Measurements from ENCODE around the gene ZNF789. TPM values are rescaled to one million over a fixed set of nuclear protein-coding genes. Genes with fewer than 3 reads are reported as not detected.
A peak's percentile ranks its signal among the peaks of the same experiment; 100 is the strongest.

ZNF789 gene
- total RNA-seq, 1 experiment from 2014 or later = 38.8 TPM

DNA sequence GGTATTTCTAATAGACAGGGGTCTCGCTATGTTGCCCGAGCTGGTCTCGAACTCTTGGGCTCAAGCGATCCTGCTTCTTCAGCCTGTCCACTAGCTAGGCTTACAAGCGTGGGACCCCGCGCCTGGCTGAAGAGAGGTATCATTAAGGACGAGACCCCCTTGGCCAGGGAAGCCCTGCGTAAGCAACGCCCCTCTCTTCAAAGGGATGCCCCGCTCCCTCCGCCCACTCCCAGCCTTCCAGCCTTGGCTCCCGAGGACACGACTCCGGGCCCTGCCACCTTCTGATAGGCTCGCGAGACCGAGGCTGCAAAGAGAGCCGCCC lies 31.6 kb downstream of the ZNF789 start:
- CTCF ChIA-PET = no interaction called here
- H3K9me3 ChIP-seq (ENCODE audit: insufficient read depth, low read depth) = no peaks in the 10 kb centered on the region

DNA sequence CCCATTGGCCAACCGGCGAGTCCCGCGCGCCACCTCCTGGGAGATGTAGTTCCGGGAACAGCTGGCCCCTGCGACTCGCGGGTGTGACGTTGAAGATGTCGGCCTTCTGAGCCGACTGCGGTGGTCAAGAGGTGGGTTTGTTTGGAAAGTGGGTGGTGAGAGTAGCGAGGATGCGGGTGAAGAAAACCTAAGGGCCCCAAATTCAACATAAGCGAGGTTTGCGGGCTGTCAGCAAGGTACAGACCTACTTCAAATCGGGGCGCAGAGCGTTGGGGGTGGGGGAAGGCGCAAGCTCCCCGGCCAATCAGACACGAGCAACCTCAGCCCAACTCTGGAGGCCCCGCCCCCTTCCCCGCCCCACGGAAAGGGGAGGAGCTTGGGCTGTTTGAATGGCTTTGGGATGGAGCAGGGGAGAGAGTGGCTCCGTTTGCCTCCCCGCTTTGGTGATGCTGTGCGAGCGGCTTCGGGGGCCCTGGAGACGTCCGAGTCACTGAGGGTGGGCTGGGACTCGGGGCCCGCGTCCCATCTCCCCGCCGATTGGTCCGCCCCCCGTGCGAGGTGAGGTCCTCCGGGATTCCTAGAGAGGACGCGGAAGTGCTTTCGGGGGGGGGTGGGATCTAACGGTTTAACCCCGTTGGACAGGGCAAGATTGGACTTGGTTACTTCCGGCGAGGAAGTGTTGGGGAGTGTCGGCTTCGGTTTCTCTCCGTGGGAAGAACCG lies 32.1 kb downstream of the ZNF789 start, which contains the start of gene ZKSCAN5:
TSS of gene ZKSCAN5 (plus strand) at position 60 of the 721 bp plus-strand sequence. CDS start 1,383 bp downstream, outside the sequence.
- ChIA-PET POLR2A (ENCODE audit: unreplicated experiment) (interaction anchor here (0.6 to 1.1 kb wide), 11 partner anchors 9 to 1747 kb away, joined by 3 to 11 read pairs (median 4); partner anchors contain the start of gene ZNF655), CTCF (no interaction called here)
- no TSS peak for BruUV-seq (replicated peaks)
- Histone ChIP-seq H3K4me2 (peak within 1 kb of the TSS; percentile 91), H3K4me3 (peak within 1 kb of the TSS; percentile 71), H2AFZ (peak within 1 kb of the TSS; percentile 84), H4K20me1 (ENCODE audit: insufficient read depth) (no peaks in the 10 kb centered on the region), H3K9me2 (ENCODE audit: insufficient read depth) (no peaks in the 10 kb centered on the region), H3K36me3 (ENCODE audit: low read depth) (0 out of 2 replicates have a peak, but pooled peaks cover 3% of the 10 kb centered on the region), H3K9me3 (ENCODE audit: insufficient read depth, low read depth) (no peaks in the 10 kb centered on the region), H3K4me1 (replicated peaks; ENCODE audit: insufficient read depth) (peaks cover 14% of the 10 kb centered on the region), H3K79me2 (ENCODE audit: low read depth) (peaks cover 31% of the 10 kb centered on the region), H3F3A (ENCODE audit: insufficient read depth, low read depth) (0 out of 2 replicates have a peak, but pooled peaks cover 9% of the 10 kb centered on the region), H3K27ac (no peak within 1 kb of the TSS), H3K27me3 (ENCODE audit: insufficient read depth, low read depth) (no peaks in the 10 kb centered on the region)
- intact Hi-C loops (cut with micrococcal nuclease; ENCODE audit: unreplicated experiment) = loop anchor here (1.0 to 2.0 kb wide), 2 partner anchors 32 to 58 kb away; partner anchors contain the start of gene ZNF789
- no peak for TF ChIP-seq EZH2 (IDR thresholded peaks at IDR 0.05; ENCODE audit: low read depth)
- TF ChIP-seq CTCF (conservative IDR thresholded peaks at IDR 0.05) = no peak; the same call in 1 of the 2 replicates
- peak; percentile 82 to 99 for DNase-seq

More for the DNA sequence above, 31.6 kb downstream of the ZNF789 start:
- H3K4me2 ChIP-seq = peak overlapping the region; percentile 91
- no TSS peak for BruUV-seq (replicated peaks)
- peak overlapping the region; percentile 84 for H2AFZ ChIP-seq
- H3K79me2 ChIP-seq (ENCODE audit: low read depth) = peaks cover 35% of the 10 kb centered on the region
- H4K20me1 ChIP-seq (ENCODE audit: insufficient read depth) = no peaks in the 10 kb centered on the region; the same call in 1 of the 2 replicates
- H3F3A ChIP-seq (ENCODE audit: insufficient read depth, low read depth) = 0 out of 2 replicates have a peak, but pooled peaks cover 9% of the 10 kb centered on the region
- H3K27ac ChIP-seq = no peak overlapping the region
- DNase-seq = peak in 1 of 2 experiments; percentile 90
- H3K36me3 ChIP-seq (ENCODE audit: low read depth) = 0 out of 2 replicates have a peak, but pooled peaks cover 3% of the 10 kb centered on the region
- peak overlapping the region; percentile 71 for H3K4me3 ChIP-seq
- POLR2A ChIA-PET (ENCODE audit: unreplicated experiment) = interaction anchor here (0.5 to 1.1 kb wide), 6 partner anchors 10 to 1034 kb away, joined by 3 to 5 read pairs (median 3); partner anchors contain the start of gene ZNF655
- intact Hi-C loops (cut with micrococcal nuclease; ENCODE audit: unreplicated experiment) = loop anchor here (2.0 kb wide), 1 partner anchor 59 kb away; no protein-coding TSS in a partner anchor
- peaks cover 14% of the 10 kb centered on the region for H3K4me1 ChIP-seq (replicated peaks; ENCODE audit: insufficient read depth)
- no peak for TF ChIP-seq EZH2 (IDR thresholded peaks at IDR 0.05; ENCODE audit: low read depth)
- TF ChIP-seq CTCF (conservative IDR thresholded peaks at IDR 0.05) = no peak
- H3K27me3 ChIP-seq (ENCODE audit: insufficient read depth, low read depth) = no peaks in the 10 kb centered on the region
- no peaks in the 10 kb centered on the region for H3K9me2 ChIP-seq (ENCODE audit: insufficient read depth)

GRCh38 chr7:99505324-99505662 lies 32.6 kb downstream of the ZNF789 start:
- DNase-seq = no peak
- Histone ChIP-seq H3K9me3 (ENCODE audit: insufficient read depth, low read depth) (no peaks in the 10 kb centered on the region), H3F3A (ENCODE audit: insufficient read depth, low read depth) (0 out of 2 replicates have a peak, but pooled peaks cover 9% of the 10 kb centered on the region), H4K20me1 (ENCODE audit: insufficient read depth) (no peaks in the 10 kb centered on the region), H3K27me3 (ENCODE audit: insufficient read depth, low read depth) (no peaks in the 10 kb centered on the region), H3K4me1 (replicated peaks; ENCODE audit: insufficient read depth) (peaks cover 14% of the 10 kb centered on the region), H3K27ac (no peak overlapping the region), H3K4me3 (peak overlapping the region; percentile 71), H3K79me2 (ENCODE audit: low read depth) (peaks cover 32% of the 10 kb centered on the region), H2AFZ (peak overlapping the region; percentile 84), H3K4me2 (peak overlapping the region; percentile 91), H3K9me2 (ENCODE audit: insufficient read depth) (no peaks in the 10 kb centered on the region), H3K36me3 (ENCODE audit: low read depth) (0 out of 2 replicates have a peak, but pooled peaks cover 3% of the 10 kb centered on the region)
- TF ChIP-seq EZH2 (IDR thresholded peaks at IDR 0.05; ENCODE audit: low read depth) = no peak
- TF ChIP-seq CTCF (conservative IDR thresholded peaks at IDR 0.05) = no peak
- CTCF ChIA-PET = no interaction called here
- no TSS peak for BruUV-seq (replicated peaks)
- POLR2A ChIA-PET (ENCODE audit: unreplicated experiment) = interaction anchor here (0.6 to 1.1 kb wide), 7 partner anchors 23 to 1747 kb away, joined by 3 to 11 read pairs (median 4); partner anchors contain the start of gene ZNF655
- intact Hi-C loops (cut with micrococcal nuclease; ENCODE audit: unreplicated experiment) = loop anchor here (1.0 to 2.0 kb wide), 2 partner anchors 33 to 58 kb away; partner anchors contain the start of gene ZNF789

Data from PC-9 (cell line).